HG03103 (cell line): Measurements from ENCODE around the gene TENT4A.

Source experiments
- ATAC-seq: cut with Tn5 transposase; IDR thresholded peaks from one replicate; pipeline ENCODE4 v1.9.1; 2021; ENCODE audit warnings: low read depth; ENCODE audit not compliant: unreplicated experiment

TENT4A gene

DNA sequence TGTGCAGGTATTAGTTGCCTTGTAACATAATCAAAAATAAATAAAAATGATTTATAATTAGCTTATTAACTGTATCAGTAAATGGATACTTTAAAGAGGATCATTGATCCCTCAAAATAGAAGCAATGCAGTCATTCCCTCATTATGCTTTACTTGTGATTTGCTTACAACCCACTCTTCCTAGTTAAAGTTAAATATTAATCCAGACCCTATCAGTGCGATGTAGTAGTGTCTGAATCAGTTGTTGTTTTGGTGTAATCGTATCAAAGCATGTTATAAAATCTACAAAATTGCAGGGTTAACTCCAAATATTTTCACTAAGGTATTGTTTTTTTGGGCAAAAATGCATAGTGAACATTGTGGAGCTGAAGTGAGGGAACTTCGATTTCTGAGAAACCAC is 17.6 kb downstream of the TENT4A start:
- ATAC-seq: no peak

DNA sequence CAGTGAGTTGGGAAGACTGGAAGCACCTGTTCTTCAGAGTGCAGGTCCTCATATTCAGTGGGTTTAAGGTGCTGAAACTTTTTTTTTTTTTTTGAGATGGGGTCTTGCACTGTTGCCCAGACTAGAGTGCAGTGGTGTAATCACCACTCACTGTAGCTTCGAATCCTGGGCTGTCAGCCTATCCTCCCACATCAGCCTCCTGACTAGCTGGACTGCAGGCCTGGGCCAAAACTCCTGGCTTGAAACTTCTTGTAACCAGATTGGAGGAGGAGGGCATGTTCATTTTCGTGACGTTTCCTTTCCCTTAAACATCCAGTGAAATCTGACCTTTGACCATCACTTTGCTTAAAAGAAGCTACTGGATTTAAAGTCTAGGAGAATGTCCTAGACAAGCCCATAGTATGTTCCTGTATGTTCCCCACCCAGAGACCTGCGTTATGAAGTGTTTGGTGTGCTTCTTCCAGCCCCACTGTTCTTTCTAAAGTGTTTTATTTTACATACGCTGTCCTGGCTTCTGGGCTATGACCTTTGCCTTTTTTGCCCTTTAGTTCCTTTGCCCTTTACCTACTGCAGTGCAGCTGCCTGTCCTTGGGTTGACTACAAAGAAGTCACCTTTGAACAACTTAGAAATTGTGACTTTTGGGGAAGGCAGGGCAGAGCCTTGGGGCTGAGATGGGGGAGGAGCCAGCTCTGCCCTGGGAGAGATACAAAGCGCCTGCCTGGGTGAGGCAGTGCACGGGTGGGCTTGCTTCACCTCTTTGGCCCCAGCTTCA is 18.4 kb downstream of the TENT4A start:
- ATAC-seq: no peak

DNA sequence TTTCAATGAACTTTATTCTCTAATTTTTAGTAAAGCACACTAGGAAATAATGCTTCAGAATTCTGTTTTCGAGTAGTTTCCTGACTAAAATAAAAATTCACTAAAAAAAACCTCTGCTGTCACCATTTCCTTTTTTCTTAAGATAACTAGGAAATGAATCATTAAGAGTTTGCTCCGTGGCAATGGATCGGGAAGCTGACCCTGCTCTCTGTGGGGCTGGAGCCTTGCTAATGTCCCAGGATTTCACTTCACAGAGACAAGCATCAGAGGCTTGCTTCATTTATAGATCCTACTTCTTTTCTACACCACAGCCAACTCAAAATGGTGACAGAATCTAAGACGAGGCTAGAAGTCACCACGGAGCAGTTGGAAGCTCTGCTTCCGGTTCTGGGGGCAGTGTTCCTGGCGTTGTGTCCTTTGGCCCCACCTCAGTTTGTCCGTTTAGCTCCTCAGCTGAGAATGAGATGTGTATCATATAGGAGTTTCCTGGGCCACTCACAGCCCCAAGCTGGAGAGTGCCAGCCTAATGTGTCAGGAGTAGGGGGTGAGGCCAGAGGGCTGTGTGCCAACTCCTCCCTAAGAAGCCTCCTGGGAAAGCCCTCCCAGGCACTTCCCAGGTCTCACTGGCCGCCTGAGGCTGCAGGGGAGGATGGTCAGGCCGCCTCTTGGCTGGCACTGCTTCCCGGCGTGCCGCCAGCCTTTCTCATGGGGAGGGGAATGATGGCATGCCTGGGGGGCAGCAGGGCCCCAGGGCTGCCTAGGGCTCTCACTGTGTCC is 19.6 kb downstream of the TENT4A start:
- ATAC-seq: no peak

DNA sequence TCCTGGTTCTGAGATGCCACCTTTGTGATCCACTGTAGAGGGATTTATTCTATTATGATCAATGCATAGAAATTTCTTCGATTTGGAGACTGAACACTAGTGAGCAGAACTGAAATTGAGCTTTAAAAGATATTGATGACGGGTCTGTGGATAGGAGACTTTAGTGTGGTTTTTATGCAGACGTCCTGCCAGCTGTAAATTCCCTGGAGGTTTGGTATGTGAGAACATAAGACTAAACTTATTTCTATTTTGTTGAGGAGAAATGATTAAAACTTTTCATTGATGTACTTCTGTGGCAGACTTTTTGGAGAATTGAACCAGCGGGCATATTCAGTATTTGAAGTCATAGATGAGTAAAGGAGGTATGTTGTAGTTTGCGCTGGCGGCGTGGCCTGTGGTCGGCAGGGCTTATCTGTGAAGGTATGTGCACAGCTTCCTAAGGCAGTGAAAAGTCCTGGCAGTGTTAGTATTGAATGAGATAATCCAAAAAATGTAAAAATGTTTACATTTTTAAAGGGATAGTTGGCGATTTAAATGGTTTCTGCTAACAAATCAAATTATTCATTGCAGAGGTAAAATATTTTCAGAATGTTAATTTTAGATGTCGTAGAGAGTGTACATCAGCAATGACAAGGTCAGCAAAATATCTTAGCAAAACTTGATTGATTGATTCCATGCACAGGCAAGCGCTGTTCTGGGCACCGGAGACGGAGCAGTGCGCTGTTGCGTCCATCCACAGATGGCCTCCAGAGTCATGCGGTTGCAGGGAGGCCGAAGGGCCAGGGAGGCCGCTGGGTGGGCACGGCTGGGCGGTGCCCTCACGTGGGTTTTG is 20.4 kb downstream of the TENT4A start:
- ATAC-seq: no peak

DNA sequence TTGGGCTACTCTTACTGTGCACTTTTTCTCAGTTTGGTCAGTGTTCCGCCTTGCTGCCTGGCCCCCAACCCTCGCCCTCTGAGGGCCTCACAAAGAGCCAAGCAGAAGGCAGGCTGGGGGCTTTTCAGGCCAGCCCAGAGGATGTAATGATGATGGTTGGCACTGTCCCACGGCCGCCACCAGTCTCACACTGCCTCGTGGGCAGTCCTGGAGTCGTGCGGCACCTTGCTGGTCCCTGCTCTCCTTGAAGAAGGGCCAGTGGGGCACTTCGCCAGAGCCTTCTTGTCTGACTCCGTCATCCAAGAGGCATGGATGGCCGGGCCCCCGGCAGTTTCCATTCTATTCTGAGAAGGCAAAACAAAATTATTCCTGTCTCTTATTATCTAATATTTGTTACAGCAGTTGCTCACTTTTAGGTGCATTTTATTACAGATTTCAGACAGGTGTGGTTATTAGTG is 21.0 kb downstream of the TENT4A start:
- ATAC-seq: no peak

DNA sequence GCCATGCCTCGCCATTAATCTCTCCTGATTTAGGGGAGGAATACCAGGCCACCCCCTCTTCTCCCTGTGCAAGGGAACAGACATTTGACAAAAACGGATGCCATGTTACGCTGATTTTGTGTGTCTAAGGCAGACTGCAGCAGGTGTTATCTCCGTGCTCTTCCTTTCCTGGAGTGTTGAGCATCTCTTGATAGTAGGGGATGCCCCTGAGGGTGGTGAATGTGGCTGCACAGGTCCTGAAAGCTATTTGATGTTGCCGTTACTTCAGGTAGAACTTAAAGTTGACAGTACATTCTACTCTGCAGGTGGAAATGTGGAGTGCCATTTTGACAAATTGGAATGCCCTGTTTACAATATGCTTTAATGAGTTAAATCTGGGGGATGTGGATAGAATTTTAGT is 21.5 kb downstream of the TENT4A start:
- ATAC-seq: no peak

DNA sequence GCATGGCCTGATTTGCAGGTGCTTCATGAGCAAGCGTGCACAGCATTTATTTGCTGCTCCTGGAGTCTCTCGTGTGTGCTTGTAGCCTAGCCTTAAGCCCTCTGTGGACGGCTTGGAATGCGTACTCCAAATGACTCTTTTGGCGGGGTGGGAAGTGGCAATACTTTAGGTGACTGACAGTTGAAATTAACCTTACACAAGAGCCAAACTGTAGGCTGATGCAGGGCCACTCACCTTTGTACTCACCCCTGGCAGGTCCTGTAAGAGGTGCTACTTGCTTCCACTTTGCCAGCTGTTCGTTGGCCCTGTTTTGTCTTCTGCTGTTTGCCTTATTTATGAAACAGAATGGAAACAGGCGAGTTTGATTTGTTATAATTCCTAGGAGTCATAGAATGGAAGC is 22.9 kb downstream of the TENT4A start:
- ATAC-seq: no peak

DNA sequence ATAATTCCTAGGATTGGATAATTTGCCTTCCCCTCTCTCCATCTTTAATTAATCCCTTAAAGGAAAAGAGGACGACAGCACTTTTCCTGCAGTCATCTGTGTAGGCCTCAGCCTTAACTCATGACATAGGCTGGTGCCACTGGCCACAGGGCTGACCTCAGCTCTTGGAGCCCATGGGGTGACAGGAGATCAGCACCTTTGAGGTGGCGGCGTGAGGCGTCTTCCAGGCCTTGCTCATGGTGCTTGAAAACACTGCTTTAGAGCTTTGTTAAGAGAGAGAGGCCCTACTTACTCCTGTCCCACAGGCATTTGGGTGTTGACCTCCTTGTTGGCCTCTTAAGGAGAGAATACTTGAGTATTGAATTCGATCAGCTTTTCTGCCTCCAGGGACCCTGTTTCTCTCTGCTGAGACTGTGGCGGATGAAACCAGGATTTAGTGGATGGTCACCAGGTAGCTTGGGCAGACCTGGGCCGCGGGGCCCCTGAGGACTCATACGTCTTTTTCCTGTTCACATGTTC is 23.4 kb downstream of the TENT4A start:
- no peak for ATAC-seq

DNA sequence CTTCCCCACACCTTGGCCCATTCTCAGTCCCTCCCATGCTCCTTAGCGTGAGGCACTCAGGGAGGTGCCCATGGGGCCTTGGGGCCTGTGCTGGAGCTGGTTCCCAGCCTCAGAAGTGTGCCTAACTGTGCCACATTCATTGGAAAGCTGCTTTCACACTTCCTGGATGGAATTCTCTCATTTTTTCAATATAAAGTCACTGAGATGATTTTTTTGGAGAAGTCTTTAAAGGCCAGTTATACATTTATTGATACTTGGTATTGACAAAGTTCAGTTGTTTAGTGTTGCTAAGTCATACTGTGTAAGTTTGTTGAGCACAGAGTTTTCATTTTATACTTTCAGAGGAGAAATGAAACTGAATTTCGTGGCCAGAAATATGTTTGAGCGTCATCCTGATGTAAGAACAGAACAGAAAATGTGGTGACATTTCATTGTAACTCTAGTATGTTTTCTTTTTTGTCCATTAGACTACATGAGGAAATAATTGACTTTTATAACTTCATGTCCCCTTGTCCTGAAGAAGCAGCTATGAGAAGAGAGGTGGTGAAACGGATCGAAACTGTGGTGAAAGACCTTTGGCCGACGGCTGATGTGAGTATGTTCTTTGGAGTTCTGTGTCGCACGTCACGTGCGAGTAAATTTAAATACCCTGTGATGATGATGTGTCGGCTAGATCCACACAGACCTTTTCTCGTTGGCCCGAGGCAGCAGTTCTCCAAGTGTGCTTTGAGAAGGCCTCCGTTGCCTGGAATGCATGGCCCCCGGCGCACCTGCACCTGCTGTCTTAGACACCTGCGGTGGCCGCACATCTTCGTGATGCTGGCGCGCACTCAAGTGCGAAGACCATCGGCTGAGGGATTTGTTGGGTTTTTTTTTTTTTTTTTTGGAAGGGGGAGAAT is 24.1 kb downstream of the TENT4A start:
- ATAC-seq: peak; percentile 69

DNA sequence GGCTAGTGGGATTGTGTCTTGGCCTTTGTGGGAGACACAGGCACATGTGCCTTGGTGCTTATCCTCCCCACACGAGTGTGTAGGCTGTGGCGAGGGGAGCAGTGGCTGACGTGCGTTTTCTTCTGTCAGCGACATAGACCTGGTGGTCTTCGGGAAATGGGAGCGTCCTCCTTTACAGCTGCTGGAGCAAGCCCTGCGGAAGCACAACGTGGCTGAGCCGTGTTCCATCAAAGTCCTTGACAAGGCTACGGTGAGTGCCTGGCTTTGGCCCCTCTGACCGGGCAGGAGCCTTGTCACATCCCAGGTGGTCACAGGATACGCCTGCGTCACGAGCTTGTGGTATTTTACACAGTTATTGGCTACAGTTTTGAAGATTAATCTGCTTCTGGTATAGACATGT is 26.4 kb downstream of the TENT4A start:
- ATAC-seq: no peak

DNA sequence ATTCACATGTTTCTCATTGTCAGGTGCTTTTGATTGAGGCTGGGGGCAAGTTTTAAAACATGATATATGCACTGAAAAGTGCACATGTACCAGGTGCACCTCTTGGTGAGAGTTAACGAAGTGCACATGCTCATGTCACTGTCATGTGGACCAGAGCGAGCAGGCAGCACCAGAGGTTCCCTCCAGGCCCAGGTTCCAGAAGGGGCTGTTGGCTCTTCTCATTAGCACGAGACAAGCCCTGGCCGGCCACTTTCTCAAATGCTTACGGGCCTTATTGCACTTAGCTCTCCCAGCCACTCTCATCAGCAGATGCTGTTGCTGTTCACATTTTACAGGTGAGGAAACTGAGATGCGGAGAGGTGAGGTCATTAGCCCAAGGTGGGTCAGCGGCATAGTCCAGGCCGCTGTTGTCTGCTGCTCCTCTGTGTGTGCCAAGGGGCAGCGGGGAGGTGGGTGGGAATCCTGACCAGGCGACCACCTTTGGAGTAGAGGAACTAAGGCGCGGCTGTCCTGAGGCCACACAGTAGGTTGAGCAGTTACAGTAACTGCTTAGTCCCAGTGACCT is 27.4 kb downstream of the TENT4A start:
- ATAC-seq: no peak

DNA sequence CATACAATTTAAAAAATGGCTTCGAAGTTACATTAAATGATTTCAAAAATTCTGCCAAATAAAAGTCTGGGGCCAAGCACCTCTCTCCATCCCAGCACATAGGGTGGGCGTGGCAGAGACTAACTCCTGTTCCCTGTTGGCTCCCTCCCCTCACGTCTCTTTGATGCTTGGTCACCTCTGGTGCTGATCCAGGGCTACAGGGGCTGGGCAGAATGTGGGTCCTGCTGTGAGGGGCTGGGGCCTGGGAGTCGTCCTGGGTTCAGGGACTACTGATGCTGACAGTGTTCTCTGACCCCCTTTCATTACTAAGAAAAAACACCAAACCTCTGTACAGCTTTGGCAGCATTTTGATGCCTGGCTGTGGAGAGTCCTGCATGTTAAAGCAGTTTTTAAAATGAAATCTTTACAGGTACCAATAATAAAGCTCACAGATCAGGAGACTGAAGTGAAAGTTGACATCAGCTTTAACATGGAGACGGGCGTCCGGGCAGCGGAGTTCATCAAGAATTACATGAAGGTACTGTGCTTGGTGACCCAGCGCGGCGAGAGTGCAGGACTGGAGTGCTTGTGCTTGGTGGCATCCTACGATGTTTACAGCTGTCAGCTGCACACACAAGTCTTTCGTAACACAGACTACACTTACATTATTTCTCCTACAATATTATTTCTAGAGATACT is 29.0 kb downstream of the TENT4A start:
- no peak for ATAC-seq

DNA sequence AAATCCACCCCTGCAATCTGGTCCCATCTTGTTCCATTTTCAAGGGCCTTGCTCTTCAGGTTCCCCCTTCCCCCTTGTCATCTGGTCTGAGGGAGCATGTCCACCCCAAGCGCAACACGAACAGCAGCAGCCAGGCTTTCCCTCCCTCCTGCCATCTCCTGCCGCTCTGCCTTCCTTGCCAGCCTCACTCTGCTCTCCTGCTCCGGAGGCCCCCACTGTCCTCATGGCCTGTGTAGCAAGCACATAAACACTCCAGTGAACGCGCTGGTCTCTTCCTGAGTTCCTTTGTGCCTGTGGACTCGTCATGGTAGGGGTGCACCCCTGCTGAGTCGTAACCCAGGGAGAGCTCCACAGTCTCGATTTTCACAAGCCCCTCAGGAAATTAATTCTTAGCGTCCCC is 29.9 kb downstream of the TENT4A start:
- ATAC-seq: no peak

DNA sequence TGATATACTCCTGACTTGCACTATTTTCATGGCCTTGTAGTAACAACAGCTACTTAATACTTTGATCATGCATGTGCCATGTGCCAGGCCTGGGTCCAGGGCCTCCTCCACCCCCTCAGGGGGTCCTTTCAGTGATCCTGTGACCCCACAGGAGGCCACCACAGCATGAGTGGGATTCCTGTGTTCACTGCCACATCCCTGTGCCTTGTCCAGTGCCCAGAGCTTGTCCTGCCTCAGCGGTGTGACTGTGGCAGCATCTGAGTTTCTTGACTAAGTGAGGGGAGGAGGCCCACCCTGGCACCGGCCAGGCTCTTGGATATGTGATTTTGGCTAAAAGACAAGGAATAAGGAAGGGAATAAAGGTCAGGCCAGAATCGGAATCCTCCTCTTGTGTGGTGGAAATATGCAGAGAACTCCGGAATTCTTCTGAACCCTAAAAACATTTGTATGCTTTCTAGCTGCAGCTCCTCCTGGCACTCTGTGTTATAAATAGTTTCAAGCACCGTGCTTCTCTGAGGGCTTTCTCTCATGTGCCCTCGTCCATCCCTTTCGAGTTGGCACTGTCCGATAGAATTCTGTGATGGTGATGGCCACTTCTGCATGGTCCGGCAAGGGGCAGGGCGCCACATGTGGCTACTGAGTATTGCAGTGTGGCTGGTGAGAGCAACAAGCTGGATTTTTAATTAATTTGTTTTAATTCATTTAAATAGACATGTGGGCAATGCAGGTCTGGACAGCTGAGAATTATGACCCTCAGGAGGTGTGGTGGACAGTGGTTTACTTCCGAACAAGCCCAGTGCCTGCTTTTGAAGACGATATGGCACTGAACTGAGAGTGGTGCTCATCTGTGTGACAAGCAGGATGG is 31.8 kb downstream of the TENT4A start:
- no peak for ATAC-seq

DNA sequence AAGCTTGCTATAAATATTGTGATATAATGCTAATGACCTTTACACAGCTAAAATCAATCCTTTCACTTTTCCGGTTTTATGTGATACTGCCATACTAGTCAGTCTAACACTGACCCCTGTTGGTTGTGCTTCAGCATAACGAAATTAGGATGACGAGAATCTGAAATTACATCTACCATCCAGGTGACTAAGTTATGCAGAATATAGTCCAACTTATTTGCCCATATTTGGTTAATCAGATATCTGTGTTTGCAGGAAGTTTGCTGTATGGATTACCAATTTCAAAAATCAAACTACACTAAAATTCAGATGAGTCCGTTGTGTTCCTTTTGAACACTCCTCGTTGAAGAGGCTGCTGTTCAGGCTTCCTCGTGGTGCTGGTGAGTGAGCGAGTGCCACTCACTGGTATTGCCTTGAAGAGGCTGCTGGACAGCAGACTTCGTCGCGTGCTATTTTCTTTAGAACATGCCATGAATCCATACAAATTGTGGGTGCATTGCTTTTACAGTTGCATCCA is 32.5 kb downstream of the TENT4A start:
- peak; percentile 74 for ATAC-seq

DNA sequence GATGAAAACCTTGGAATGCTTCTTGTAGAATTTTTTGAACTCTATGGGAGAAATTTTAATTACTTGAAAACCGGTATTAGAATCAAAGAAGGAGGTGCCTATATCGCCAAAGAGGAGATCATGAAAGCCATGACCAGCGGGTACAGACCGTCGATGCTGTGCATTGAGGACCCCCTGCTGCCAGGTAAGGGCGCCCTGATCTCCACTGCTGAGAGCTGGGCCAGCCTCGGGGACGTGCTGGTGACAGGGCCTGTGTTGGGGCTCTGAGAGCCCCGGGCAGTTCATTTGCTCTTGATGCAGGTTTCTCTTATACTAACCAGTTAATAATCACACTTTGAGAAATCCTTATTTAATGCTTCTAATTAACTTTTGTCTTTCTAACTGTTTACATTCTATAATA is 33.0 kb downstream of the TENT4A start:
- no peak for ATAC-seq

DNA sequence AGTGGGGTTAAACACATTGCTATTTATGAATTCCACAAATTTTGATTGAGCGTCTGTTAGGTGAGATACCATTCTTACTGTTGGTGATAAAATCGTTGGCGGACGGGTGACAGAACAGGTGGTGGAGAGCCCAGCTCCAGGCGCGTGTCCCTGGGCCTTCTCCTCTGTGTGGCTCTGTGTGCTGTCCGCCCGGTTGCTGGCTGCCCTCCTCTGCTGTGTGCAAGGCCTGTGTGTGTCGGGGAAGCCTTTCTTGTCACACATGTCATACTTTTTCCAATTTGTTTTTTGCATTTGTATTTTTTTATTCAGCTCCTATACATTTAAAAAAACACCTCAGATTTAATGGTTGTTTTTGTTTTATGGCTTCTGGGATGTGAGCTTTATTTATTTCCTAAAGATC is 33.9 kb downstream of the TENT4A start:
- ATAC-seq: no peak

DNA sequence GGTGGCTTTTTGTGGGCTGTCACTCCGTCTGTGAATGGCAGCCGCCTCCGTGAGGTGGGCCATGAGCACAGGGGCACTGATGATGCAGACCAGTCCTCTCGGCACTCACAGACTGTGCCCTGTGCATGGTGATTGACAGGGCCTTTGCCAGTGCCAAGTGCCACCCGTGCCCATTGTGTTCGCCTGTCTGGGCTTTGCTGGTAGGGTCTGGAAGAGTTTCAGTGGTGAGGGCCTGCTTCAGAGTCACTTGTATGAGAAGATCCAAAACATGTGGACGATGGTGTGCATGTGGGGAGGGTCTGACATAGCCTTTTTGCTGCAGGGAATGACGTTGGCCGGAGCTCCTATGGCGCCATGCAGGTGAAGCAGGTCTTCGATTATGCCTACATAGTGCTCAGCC is 34.9 kb downstream of the TENT4A start:
- ATAC-seq: no peak
